ENCODE data around the gene NOC2L. TPM values are rescaled to one million over a fixed set of nuclear protein-coding genes. Genes with fewer than 3 reads are reported as not detected.
"Not testable (repeated sequence)": the region's sequence is repeated elsewhere in the genome, so short reads cannot be mapped to it uniquely, and the experiment has no call there.

Gene NOC2L
- total RNA-seq, 4 donors from 2014 or later, result 35.3 to 54.1 (median 47.5) TPM

GRCh38 chr1:899636-900317, 59.3 kb downstream of the NOC2L start:
- no peak overlapping the region for H3K27ac ChIP-seq (replicated peaks in 1 of 4)
- H3K4me3 ChIP-seq, result no peak overlapping the region
- H3K36me3 ChIP-seq, result no peaks in the 10 kb centered on the region
- peaks cover 2 to 12% (median 10%) of the 10 kb centered on the region in 4 donors for H3K4me1 ChIP-seq
- peak; percentile 77 for DNase-seq (ENCODE audit: extremely low spot score)
- TF ChIP-seq CTCF (IDR thresholded peaks at IDR 0.05) (no peak), POLR2A (IDR thresholded peaks at IDR 0.05; ENCODE audit: low read depth) (no peak), EP300 (IDR thresholded peaks at IDR 0.05) (no peak), POLR2AphosphoS5 (IDR thresholded peaks at IDR 0.05) (no peak)
- intact Hi-C loops (cut with DNase I), result loop anchor here (5.0 kb wide), 1 partner anchor 38 kb away; no protein-coding TSS in a partner anchor
- H3K9me3 ChIP-seq, result no peaks in the 10 kb centered on the region
- 86% methylated on average over 8 of the region's 8 CpGs for WGBS
- peaks cover 0 to 69% (median 0%) of the 10 kb centered on the region in 4 donors for H3K27me3 ChIP-seq

DNA sequence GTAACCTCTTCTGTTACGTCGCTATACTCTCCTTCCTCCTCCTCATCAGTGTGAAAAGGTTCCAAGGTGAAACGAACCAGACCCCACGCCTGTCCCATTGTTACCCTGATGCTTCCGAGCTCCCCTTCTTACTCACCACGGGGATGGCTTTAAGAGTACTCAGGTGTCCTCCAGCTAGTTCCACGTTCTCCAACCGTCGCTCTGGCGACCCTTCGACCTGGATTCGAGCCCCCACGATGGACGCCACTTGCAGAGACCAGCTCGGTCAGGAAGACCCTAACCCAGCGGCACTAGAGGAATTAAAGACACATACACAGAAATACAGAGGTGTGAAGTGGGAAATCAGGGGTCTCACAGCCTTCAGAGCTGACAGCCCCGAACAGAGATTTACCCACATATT, 61.1 kb downstream of the NOC2L start:
- H3K36me3 ChIP-seq; H3K27ac ChIP-seq (replicated peaks in 1 of 4); H3K4me1 ChIP-seq; H3K4me3 ChIP-seq; H3K9me3 ChIP-seq; intact Hi-C loops (cut with DNase I): not testable (repeated sequence)
- peaks cover 0 to 81% (median 0%) of the 10 kb centered on the region in 4 donors for H3K27me3 ChIP-seq
- 71% methylated on average over 17 of the region's 17 CpGs for WGBS
- DNase-seq (ENCODE audit: extremely low spot score), result peak; percentile 12

GRCh38 chr1:897226-897625, 61.8 kb downstream of the NOC2L start:
- no peaks in the 10 kb centered on the region for H3K36me3 ChIP-seq
- TF ChIP-seq CTCF (IDR thresholded peaks at IDR 0.05), result no peak
- H3K4me3 ChIP-seq, result no peak overlapping the region
- H3K27me3 ChIP-seq, result peaks cover 0 to 76% (median 0%) of the 10 kb centered on the region in 4 donors
- H3K9me3 ChIP-seq, result no peaks in the 10 kb centered on the region
- H3K27ac ChIP-seq (replicated peaks in 1 of 4), result no peak overlapping the region
- intact Hi-C loops (cut with DNase I), result no loop called here
- DNase-seq (ENCODE audit: extremely low spot score), result peak; percentile 84
- 66% methylated on average over 8 of the region's 8 CpGs for WGBS
- no peaks in the 10 kb centered on the region for H3K4me1 ChIP-seq

Small RNAs within 50 kb of the gene (small RNA-seq; reads per million reads assigned to genes)
- 0 reads per million in 3 donors for gene AL645608.3
- 0 reads per million in 3 donors for gene AL645608.4

Other genes with a start within 250 kb of the NOC2L start
- gene SAMD11, start 35.3 kb downstream of the NOC2L start, total RNA-seq, result 10 to 100 TPM in 2 of 4 donors, 1 to 10 TPM in 2; 6.2 to 28.8 (median 13.9) TPM
- 10 to 100 TPM in 1 of 4 donors, 1 to 10 TPM in 3; 3.7 to 10.8 (median 6.2) TPM for gene KLHL17, start 1.3 kb upstream of the NOC2L start, total RNA-seq
- under 1 TPM in 3 of 4 donors, not detected in 1; 0.17 to 0.50 (median 0.19) TPM for gene PLEKHN1, start 7.2 kb upstream of the NOC2L start, total RNA-seq
- under 1 TPM; 0.11 to 0.50 (median 0.30) TPM for gene PERM1, start 22.8 kb upstream of the NOC2L start, total RNA-seq
- gene HES4, start 40.8 kb upstream of the NOC2L start, total RNA-seq, result 10 to 100 TPM; 37.8 to 90.4 (median 65.0) TPM
- 10 to 100 TPM; 39.4 to 74.9 (median 41.1) TPM for gene ISG15, start 54.2 kb upstream of the NOC2L start, total RNA-seq
- 10 to 100 TPM; 17.0 to 31.6 (median 22.6) TPM for gene AGRN, start 60.9 kb upstream of the NOC2L start, total RNA-seq
- gene RNF223, start 115.0 kb upstream of the NOC2L start, total RNA-seq, result not detected
- gene C1orf159, start 156.8 kb upstream of the NOC2L start, total RNA-seq, result 10 to 100 TPM in 1 of 4 donors, 1 to 10 TPM in 3; 4.2 to 11.9 (median 8.5) TPM
- under 1 TPM in 1 of 4 donors, not detected in 3; 0.17 TPM for gene TTLL10, start 214.6 kb upstream of the NOC2L start, total RNA-seq
- under 1 TPM in 2 of 4 donors, not detected in 2; 0.29 to 0.66 TPM for gene TNFRSF18, start 247.3 kb upstream of the NOC2L start, total RNA-seq

Data from esophagus muscularis mucosa (tissue), 4 donors.